Aorta (tissue), 5 donors: ENCODE data around the gene YES1. TPM values are rescaled to one million over a fixed set of nuclear protein-coding genes. Genes with fewer than 3 reads are reported as not detected.
"Not testable (repeated sequence)": the region's sequence is repeated elsewhere in the genome, so short reads cannot be mapped to it uniquely, and the experiment has no call there.

Source experiments
- ATAC-seq: fragments of 200-7000 bp; cut with Tn5 transposase; one replicate; pipeline ENCODE4 v1.9.1; 2022; ENCODE audit warnings: moderate library complexity; ENCODE audit not compliant: low FRiP score
- DNase-seq, 2 donors: peaks; one replicate each; pipeline ENCODE4 v3.0.0-alpha.2; 2020
- H3K27ac ChIP-seq, 2 donors: one replicate each; pipeline ENCODE4 v1.5.1; 2013; ENCODE audit warnings: low read length in 2 of 2, mild to moderate bottlenecking in 2 of 2, moderate library complexity in 2 of 2, control low read depth in 1 of 2, inconsistent platforms in 1 of 2, low read depth in 1 of 2
- H3K27me3 ChIP-seq, 2 donors: one replicate each; pipeline ENCODE4 v1.6.1; 2013; ENCODE audit warnings: control low read depth in 1 of 2, low read length in 1 of 2, mild to moderate bottlenecking in 1 of 2, moderate library complexity in 1 of 2; ENCODE audit not compliant: insufficient read depth in 2 of 2, control insufficient read depth in 1 of 2
- H3K36me3 ChIP-seq, 2 donors: one replicate each; pipeline ENCODE4 v1.6.1; 2013; ENCODE audit warnings: control low read depth in 1 of 2, low read length in 1 of 2, mild to moderate bottlenecking in 1 of 2; ENCODE audit not compliant: insufficient read depth in 2 of 2, control insufficient read depth in 1 of 2
- H3K4me1 ChIP-seq, 2 donors: one replicate each; pipeline ENCODE4 v1.6.1; 2013; ENCODE audit warnings: low read length in 2 of 2, control low read depth in 1 of 2, mild to moderate bottlenecking in 1 of 2, moderate library complexity in 1 of 2; ENCODE audit not compliant: insufficient read depth in 2 of 2, control insufficient read depth in 1 of 2
- H3K4me3 ChIP-seq, 2 donors: one replicate each; pipeline ENCODE4 v1.5.1; 2013; ENCODE audit warnings: low read length in 2 of 2, control low read depth in 1 of 2, mild to moderate bottlenecking in 1 of 2
- H3K9me3 ChIP-seq: one replicate; pipeline ENCODE4 v1.6.1; 2013; ENCODE audit warnings: mild to moderate bottlenecking, low read length; ENCODE audit not compliant: control insufficient read depth
- WGBS, 2 donors: extraction: QIAGEN DNeasy Blood & Tissue Kit; methylation state at CpG; one replicate each; pipeline ENCODE4 v1.1.7; 2013; 5-methylcytosine and 5-hydroxymethylcytosine counted together
- intact Hi-C, 2 donors: fragments of 100-400 bp; cut with DNase I; formaldehyde crosslinking; loops; one replicate each; pipeline versions ENCODE4 v1.14.2 to v1.15.0; 2022
- polyA plus RNA-seq, 2 donors: library from polyadenylated mRNA; stranded (reverse); fragments of 200-250 nt; gene quantifications; one replicate each; pipeline ENCODE4 v1.2.3, GENCODE V29; 2013
- total RNA-seq, 2 donors: library from RNA; stranded (reverse); fragmentation: NEBNext Ultra II Directional; extraction: Animal tissue kit (Norgen Biotek cat#: 25700); gene quantifications; one replicate each; pipeline ENCODE4 v1.2.1, GENCODE V29; 2021
- donor health status: healthy with polysubstance abuse.
- donor health status: Bipolar disorder and iron deficiency.
- donor health status: DM: no; HTN: no; CAD: no.
- donor health status: DM: no; HTN: no; CAD: no.
- donor health status: DM: yes; HTN: yes; CAD: no.

The YES1 gene
- total and polyA plus RNA-seq, 4 donors = 8.9 to 37.0 (median 28.3) TPM

DNA sequence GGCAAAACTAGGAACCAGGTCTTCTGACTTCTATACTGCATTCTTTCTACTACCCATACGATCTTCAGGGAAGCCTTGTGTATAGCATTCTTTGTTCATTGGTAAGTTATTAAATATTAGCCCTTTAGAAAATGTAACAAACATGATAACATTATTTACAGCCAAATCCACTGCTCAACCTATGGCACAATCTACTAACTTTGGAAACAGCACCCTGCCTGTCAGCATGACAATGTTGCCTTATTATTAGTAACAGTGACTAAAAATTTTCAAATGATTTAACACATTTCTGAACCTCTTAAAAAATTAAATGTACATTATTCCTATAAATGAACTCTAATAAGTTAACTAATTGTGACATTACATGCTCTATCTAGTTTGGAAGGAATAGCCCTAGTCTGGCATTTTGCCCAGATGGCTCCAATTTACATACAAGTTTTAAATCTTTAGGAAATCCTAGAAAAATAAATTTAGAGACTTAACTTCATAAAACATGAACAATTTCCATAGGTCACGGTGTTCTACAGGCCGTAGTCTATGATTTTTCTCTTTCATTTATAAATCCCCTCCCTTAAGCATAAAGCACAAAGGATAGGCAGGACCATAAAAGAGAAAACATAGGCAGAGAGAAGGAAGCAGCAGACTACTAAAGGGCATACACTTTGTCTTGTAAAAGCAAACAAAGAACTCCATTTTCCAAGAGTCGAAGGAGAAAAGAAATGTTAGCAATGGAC lies 33.7 kb downstream of the YES1 start:
- ATAC-seq (no peak), DNase-seq (no peak)
- intact Hi-C loops = no loop called here
- Histone ChIP-seq H3K27me3 (no peaks in the 10 kb centered on the region), H3K27ac (no peak overlapping the region), H3K4me1 (peaks cover 0 to 2% of the 10 kb centered on the region in 2 donors), H3K9me3 (no peaks in the 10 kb centered on the region), H3K4me3 (no peak overlapping the region), H3K36me3 (no peaks in the 10 kb centered on the region)
- WGBS, 2 donors = 65 to 69% methylated on average over 4 of the region's 4 CpGs

DNA sequence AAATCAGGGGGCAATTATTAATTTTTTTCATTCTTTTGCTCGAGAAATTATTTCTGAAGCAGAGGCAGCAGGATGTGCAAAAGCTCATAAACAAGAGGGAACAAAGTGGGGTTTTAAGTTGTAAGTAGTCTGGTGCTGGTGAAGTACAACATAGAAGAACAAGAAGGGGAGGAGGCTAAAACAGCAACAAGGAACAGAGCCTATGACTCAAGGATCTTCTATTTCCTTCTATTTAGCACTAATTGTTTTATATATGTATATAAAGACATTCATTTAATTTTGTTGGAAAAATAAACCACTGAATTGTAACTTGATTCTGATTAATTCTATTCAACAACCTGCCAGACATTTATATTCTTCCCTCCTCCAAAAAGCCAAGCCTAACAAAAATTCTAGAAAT lies 35.0 kb downstream of the YES1 start:
- no peaks in the 10 kb centered on the region for H3K36me3 ChIP-seq
- DNase-seq (no peak), ATAC-seq (no peak)
- H3K9me3 ChIP-seq = no peaks in the 10 kb centered on the region
- 59 to 67% methylated on average over 1 of the region's 1 CpG for WGBS, 2 donors
- no peak overlapping the region for H3K27ac ChIP-seq
- H3K4me3 ChIP-seq = no peak overlapping the region
- H3K27me3 ChIP-seq = no peaks in the 10 kb centered on the region
- peaks cover 0 to 2% of the 10 kb centered on the region in 2 donors for H3K4me1 ChIP-seq
- intact Hi-C loops = no loop called here

- H3K4me1 ChIP-seq, DNase-seq, ATAC-seq, H3K27ac ChIP-seq, H3K27me3 ChIP-seq, intact Hi-C loops, H3K4me3 ChIP-seq, H3K9me3 ChIP-seq, H3K36me3 ChIP-seq: not testable (repeated sequence)
- WGBS, 2 donors = 84 to 89% methylated on average over 4 of the region's 4 CpGs
Observed at GRCh38 chr18:776044-776443, 36.0 kb downstream of the YES1 start.

DNA sequence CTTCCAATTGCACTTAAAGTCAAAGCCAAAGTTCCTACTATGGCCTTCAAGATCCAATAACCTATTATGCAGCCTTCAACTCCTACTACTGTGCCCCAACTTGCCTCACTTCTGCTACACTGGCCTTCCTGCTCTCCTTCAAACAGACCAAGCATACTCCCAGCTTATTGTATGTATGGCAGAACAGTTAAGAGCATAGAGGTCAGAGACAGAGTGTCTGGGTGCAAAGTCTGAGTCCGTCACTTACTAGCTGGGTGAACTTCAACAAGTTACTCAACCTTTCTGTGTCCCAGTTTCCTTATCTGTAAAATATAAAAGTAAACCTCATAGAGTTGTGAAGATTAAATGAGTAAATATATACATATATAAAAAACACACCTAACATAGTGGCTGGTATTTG lies 37.2 kb downstream of the YES1 start:
- no peaks in the 10 kb centered on the region for H3K9me3 ChIP-seq
- DNase-seq = no peak

GRCh38 chr18:773980-774624 lies 37.9 kb downstream of the YES1 start:
- no peak for DNase-seq
- ATAC-seq = no peak
- H3K27ac ChIP-seq = no peak overlapping the region

More for the DNA sequence above, 37.2 kb downstream of the YES1 start:
- 97% methylated on average over 1 of the region's 1 CpG for WGBS, 2 donors
- no peaks in the 10 kb centered on the region for H3K27me3 ChIP-seq
- no peak overlapping the region for H3K27ac ChIP-seq
- no peak for ATAC-seq
- no peaks in the 10 kb centered on the region for H3K4me1 ChIP-seq
- no peaks in the 10 kb centered on the region for H3K36me3 ChIP-seq
- intact Hi-C loops = no loop called here
- no peak overlapping the region for H3K4me3 ChIP-seq

DNA sequence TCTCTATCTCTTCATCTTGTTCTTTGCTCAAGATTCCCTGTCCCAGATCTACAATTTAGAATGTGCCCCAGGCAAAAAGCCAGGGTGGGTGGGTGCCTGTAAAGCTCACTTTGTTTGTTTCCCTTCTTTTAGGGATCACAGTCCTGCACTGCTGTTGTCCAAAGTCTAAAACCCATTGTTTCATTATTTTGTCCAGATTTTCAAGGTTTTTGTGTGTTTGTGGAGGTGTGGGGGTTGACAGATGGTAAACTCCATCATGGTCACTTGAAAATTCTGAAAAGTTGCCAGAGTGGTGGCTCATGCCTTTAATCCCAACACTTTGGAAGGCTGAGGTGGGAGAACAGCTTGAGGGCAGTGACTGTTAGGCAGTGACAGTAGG lies 41.5 kb downstream of the YES1 start:
- Histone ChIP-seq H3K27me3 (no peaks in the 10 kb centered on the region), H3K9me3 (no peaks in the 10 kb centered on the region), H3K36me3 (no peaks in the 10 kb centered on the region), H3K27ac (no peak overlapping the region), H3K4me3 (no peak overlapping the region), H3K4me1 (no peaks in the 10 kb centered on the region)
- intact Hi-C loops = no loop called here
- no peak for DNase-seq
- ATAC-seq = no peak

More at GRCh38 chr18:773980-774624, 37.9 kb downstream of the YES1 start:
- H3K9me3 ChIP-seq = no peaks in the 10 kb centered on the region
- no peaks in the 10 kb centered on the region for H3K27me3 ChIP-seq
- H3K4me1 ChIP-seq = no peaks in the 10 kb centered on the region
- 96 to 98% methylated on average over 14 of the region's 14 CpGs for WGBS, 2 donors
- no peaks in the 10 kb centered on the region for H3K36me3 ChIP-seq
- intact Hi-C loops = no loop called here
- H3K4me3 ChIP-seq = no peak overlapping the region

- no peaks in the 10 kb centered on the region for H3K9me3 ChIP-seq
- ATAC-seq = no peak
Observed at GRCh38 chr18:767961-768360, 44.1 kb downstream of the YES1 start.

DNA sequence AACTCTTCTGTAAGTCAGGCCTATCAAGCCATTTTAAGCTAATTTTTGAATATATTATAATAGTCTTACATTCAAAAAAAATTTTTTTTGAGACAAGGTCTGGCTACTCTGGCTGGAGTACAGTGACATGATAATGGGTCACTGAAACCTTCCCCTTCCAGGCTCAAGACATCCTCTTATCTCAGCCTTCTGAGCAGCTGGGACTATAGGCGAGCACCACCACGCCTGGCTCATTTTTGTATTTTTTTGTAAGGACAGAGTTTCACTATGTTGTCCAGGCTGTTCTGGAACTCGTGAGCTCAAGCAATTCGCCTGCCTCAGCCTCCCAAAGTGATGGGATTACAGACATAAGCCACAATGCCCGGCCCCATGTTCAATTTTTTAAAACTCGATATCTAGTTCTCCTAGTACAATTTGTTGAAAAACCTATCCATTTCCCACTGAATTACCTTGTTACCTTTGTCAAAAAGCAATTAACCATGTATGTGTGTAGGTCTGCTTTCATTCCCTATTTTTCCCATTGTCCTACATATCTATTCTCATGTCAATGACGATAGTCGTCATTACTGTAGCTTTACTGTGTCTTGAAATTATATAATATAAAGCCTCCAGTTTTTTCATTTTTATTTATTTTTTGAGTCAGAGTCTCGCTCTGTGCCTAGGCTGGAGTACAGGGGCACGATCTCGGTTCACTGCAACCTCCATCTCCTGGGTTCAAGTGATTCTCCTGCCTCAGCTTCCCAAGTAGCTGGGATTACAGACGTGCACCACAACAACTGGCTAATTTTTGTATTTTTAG lies 44.8 kb downstream of the YES1 start:
- intact Hi-C loops = no loop called here
- Histone ChIP-seq H3K4me3 (no peak overlapping the region), H3K27me3 (no peaks in the 10 kb centered on the region), H3K9me3 (no peaks in the 10 kb centered on the region), H3K27ac (no peak overlapping the region), H3K36me3 (no peaks in the 10 kb centered on the region), H3K4me1 (no peaks in the 10 kb centered on the region)
- ATAC-seq (no peak), DNase-seq (no peak)
- 96 to 97% methylated on average over 12 of the region's 12 CpGs for WGBS, 2 donors

More at GRCh38 chr18:767961-768360, 44.1 kb downstream of the YES1 start:
- Histone ChIP-seq H3K4me1 (no peaks in the 10 kb centered on the region), H3K4me3 (no peak overlapping the region), H3K27ac (no peak overlapping the region), H3K27me3 (no peaks in the 10 kb centered on the region), H3K36me3 (no peaks in the 10 kb centered on the region)
- intact Hi-C loops = no loop called here
- 94 to 99% methylated on average over 1 of the region's 1 CpG for WGBS, 2 donors
- no peak for DNase-seq
